NOMO-1 (cell line): ENCODE data around the gene DHX38.
A peak's percentile ranks its signal among the peaks of the same experiment; 100 is the strongest.

Experiments used
- DNase-seq, 2 experiments: peaks; one replicate each; lab custom pipeline; 2025; ENCODE audit not compliant: unreplicated experiment in 2 of 2; lab: John Stamatoyannopoulos, UW

Gene DHX38

DNA sequence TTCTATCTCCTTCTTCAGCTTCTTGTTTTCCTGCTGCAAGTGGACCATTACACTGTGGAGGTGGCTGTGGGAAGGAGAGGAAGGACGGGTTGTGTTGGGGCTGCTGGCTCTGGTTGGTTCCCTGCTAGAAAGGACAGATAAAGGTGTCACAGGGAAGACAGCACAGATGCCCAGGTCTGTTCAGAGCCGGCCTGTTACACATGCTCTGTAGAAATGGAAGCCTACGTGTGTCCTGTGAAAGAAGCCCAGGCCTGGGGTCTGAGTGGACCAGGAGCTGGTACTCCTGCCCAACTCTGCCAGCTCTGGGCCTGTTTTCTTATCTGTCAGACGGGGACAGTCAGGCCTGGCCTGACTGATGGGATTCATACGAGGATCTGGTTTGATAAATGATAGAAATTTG, 26.4 kb downstream of the DHX38 start:
- no peak for DNase-seq

- no peak for DNase-seq
Measured at GRCh38 chr16:72122308-72122707, 28.7 kb downstream of the DHX38 start.

- DNase-seq = no peak
Measured at GRCh38 chr16:72122916-72123315, 29.3 kb downstream of the DHX38 start.

DNA sequence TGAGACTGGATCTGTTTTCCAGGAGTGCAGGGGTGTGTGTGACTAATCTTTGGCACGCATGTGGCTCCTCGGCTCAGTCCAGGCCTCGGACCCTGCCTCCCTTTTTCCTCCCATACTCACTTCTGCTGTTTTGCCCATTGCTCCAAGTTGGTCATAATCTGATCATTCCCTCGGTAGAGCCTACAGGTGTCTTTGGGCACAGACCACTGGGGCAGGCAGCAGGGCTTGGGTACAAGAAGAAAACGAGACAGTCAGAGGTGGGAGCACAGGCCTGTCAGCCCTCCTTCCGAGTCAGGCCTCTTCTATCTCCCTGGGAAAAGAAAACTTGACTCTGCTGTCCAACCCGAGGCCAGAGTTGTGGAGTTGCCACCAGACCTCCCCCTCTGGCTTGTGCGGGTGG, 29.8 kb downstream of the DHX38 start:
- no peak for DNase-seq

- no peak for DNase-seq
Measured at GRCh38 chr16:72124148-72124547, 30.5 kb downstream of the DHX38 start.

- peak; percentile 62 to 65 for DNase-seq
Measured at GRCh38 chr16:72124761-72125634, 31.4 kb downstream of the DHX38 start.

DNA sequence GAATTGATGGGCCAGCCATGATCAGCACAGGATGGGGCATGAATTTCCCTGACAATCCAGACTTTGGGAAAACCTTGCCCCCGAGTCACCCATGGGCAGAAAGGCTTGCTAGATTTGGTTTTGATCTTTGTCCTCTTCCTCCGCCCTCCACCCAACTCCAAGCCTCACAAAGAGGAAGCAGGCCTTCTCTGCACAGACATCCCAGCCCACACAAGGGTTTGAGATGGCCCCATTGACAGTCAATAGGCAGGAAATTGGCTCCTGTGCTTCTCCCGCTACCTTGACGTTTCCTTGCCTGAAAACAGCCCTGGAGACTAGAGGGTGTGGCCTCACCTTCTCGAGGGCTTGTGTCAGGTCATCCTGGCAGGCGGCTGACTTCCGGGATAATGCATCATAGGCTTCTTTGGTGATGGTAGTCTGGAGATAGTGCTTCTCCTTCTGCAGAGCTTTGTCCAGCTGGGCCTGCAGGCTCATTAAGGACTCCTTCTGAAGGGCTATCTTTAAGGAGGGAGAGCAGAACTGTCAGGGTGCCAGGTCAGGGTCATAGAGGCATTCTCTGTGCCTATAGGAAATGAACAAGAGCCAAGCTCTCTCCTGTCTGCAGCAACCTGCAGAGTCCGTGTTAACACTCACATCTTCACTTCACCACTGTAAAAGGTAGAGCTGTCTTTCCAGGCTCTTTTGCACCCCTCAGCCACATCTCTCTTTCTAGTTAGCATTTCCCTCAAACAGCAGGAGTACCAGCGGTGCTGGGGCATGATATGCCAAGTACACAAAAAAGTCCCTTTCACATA, 32.2 kb downstream of the DHX38 start:
- peak; percentile 33 to 55 for DNase-seq

GRCh38 chr16:72126429-72126765, 32.8 kb downstream of the DHX38 start:
- DNase-seq = no peak

- DNase-seq = no peak
Measured at GRCh38 chr16:72128701-72129100, 35.1 kb downstream of the DHX38 start.

GRCh38 chr16:72129976-72130656, 36.5 kb downstream of the DHX38 start:
- no peak for DNase-seq

DNA sequence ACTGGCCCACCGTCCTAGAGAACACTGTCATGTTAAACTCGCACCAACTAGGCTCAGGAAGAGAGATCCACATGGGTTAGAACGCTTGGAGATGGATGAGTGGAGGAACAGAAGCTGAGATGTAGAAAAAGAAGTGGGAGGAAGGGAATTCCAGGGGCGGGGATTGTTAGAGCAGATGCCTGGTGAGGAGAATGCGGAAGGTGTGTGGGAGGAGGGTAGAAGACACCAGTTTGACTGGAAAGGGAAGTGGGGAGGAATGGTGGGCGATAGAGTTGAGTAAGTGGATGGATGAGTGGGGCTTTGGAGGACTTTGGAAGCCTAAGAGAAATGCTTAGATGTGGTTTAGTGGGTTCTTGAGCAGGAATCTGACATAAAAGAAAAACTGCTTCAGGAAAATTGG, 37.4 kb downstream of the DHX38 start:
- no peak for DNase-seq

GRCh38 chr16:72132726-72133125, 39.1 kb downstream of the DHX38 start:
- no peak for DNase-seq

- DNase-seq = no peak
Measured at GRCh38 chr16:72134507-72134906, 40.9 kb downstream of the DHX38 start.

GRCh38 chr16:72137380-72138063, 43.9 kb downstream of the DHX38 start:
- no peak for DNase-seq

DNA sequence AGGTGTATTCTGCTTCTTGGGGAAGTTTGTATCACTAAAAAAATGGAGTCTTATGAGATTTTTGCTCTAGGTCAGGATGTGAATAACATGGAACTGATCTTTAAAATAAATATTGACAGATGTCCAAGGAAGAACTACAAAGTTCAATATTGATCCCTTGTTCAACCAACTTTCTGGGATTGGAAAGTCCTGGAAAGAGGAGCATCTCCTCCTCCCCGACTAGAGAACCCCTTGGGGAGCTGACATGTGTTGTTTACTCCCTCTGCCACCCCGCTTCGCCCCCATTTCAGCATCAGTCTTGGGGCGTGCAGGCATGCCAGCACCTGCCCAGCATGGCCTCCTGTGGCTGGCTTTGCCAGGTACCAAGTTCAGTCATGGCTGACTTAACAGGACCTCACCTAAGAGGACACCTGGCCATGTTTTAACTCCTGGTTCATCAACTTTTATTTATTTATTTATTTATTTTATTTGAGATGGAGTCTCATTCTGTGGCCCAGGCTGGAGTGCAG, 44.5 kb downstream of the DHX38 start:
- no peak for DNase-seq

DNA sequence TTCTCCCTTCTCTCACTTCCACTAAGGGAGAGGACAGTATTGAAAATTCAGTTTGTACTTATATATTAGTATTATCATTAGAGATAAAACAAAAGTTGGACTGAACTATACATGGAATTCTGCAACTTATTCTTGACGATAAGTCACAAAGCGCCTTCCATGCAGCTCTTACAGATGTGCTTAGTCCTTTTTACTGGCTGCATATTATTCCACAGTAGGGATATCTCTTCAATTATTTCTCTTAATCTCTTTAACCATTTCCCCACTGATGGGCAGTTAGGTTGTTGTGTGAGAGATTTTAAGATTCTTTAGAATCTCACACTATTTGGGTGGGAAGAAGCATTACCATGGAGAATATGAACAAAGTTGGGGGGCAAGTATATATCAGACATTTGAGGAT, 46.3 kb downstream of the DHX38 start:
- DNase-seq = no peak

- DNase-seq = no peak
Measured at GRCh38 chr16:72142476-72142875, 48.8 kb downstream of the DHX38 start.

DNA sequence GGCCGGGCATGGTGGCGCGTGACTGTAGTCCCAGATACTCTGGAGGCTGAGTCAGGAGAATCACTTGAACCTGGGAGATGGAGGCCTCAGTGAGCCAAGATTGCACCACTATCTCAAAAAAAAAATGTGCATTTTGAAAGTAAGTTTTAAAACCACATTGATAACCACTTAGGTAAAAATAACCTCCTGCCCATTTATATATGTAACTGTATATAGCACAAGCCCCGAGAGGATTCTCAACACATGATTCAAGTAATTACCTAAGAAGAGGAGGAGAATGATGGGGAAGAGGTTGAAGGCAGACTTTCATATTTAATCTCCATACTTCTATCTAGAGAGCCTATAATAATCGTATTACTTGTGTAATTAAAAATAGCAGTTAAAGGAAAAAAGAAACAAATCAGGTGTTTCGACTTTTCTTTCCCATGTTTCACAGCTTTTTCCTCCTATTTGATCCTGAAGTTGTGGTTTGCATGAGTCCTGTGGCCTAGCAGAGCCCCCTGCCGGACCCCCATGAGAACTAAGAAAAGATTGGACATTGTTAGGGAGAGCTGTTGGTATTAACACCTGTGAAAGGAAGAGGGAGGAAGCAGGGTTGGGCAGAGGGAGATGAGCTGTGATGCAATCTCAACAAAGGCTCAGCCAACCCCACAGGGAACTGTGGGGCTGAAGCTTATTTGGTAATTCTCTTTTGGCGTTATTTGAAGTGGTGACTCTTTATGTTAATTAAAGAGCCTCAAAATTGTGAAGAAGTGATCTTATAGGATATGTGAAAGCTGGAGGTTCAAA, 56.2 kb downstream of the DHX38 start:
- peak; percentile 21 to 39 for DNase-seq

DNA sequence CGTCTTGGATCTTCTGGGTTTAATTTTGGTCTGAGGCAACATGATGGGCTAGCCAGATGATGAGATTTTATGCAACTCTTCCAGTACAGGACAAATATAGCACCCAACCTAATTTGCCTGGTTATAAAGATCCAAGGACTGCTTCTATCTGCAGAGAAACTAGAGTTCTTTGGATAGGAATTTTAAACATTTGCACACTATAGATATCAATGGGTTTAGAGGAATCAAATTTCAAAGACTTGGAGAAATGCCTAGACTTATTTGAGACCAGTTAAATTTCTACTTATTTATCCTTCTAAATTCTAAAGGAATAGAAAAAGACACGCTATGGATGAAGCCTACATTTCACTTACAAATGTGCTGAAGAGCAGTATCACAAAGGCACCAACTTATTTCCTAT, 65.7 kb downstream of the DHX38 start:
- DNase-seq = no peak

DNA sequence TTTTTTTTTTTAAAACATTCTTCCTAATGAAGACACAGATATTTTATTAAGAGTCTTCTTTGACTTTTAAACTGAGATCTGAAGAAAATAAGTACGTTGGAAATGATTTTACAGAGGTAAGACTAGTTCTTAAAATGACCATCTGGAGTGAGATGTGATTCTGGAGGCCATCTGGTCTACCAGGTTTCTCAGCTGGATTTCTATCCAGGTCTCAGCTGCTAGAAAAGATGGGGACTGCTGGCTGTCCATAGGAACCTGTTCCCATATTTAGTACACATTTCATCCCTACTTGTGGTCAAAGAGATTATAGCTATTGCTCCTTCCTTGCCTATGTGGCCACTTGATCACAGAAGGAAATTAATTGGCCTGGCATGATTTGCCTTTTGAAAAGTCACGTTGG, 66.2 kb downstream of the DHX38 start:
- DNase-seq = no peak
